Osteocyte (in vitro differentiated cells): ENCODE measurements around the gene TSPAN13. TPM values are rescaled to one million over a fixed set of nuclear protein-coding genes. Genes with fewer than 3 reads are reported as not detected.

Experiments used
- DNase-seq: peaks from one replicate; pipeline ENCODE4 v3.0.0; 2021; ENCODE audit warnings: mixed read lengths; ENCODE audit not compliant: unreplicated experiment; ENCODE audit errors: extremely low spot score
- H3K27ac Mint-ChIP-seq: one replicate; pipeline ENCODE4 v1.8.0; 2021; ENCODE audit warnings: mild to moderate bottlenecking, mixed read lengths; ENCODE audit not compliant: unreplicated experiment
- H3K27me3 Mint-ChIP-seq: one replicate; pipeline ENCODE4 v1.8.0; 2021; ENCODE audit warnings: mixed read lengths; ENCODE audit not compliant: unreplicated experiment
- H3K36me3 Mint-ChIP-seq: one replicate; pipeline ENCODE4 v1.8.0; 2021; ENCODE audit warnings: mixed read lengths; ENCODE audit not compliant: unreplicated experiment
- H3K4me1 Mint-ChIP-seq: one replicate; pipeline ENCODE4 v1.8.0; 2021; ENCODE audit warnings: mixed read lengths; ENCODE audit not compliant: unreplicated experiment
- H3K4me3 Mint-ChIP-seq: one replicate; pipeline ENCODE4 v1.8.0; 2021; ENCODE audit warnings: mild to moderate bottlenecking, moderate library complexity, mixed read lengths; ENCODE audit not compliant: unreplicated experiment
- H3K9me3 Mint-ChIP-seq: one replicate; pipeline ENCODE4 v1.8.0; 2021; ENCODE audit warnings: mixed read lengths; ENCODE audit not compliant: unreplicated experiment
- CTCF ChIP-seq: fragments of 200-600 bp; sonication (generic); IDR thresholded peaks from 2 replicates; pipeline ENCODE4 v1.5.0; 2021; ENCODE audit warnings: antibody characterized with exemption, mild to moderate bottlenecking, moderate library complexity
- total RNA-seq: library from RNA; stranded (reverse); gene quantifications from 2 replicates; pipeline ENCODE4 v1.2.1, GENCODE V29; 2021

TSPAN13 gene
- total RNA-seq, 1 donor from 2014 or later = 4.9 TPM

GRCh38 chr7:16754856-16755317 is 1.3 kb downstream of the TSPAN13 start:
- Mint-ChIP-seq H3K27me3 (peaks cover 3% of the 10 kb centered on the region), H3K36me3 (no peaks in the 10 kb centered on the region), H3K4me3 (peak overlapping the region; percentile 76), H3K9me3 (no peaks in the 10 kb centered on the region), H3K4me1 (peaks cover 8% of the 10 kb centered on the region), H3K27ac (no peak overlapping the region)
- no peak for TF ChIP-seq CTCF
- DNase-seq = no peak

- no peak overlapping the region for H3K4me3 Mint-ChIP-seq
- no peak for DNase-seq
- no peaks in the 10 kb centered on the region for H3K9me3 Mint-ChIP-seq
- no peak overlapping the region for H3K27ac Mint-ChIP-seq
- no peak for TF ChIP-seq CTCF
- H3K4me1 Mint-ChIP-seq = peaks cover 8% of the 10 kb centered on the region
- H3K27me3 Mint-ChIP-seq = peaks cover 3% of the 10 kb centered on the region
- no peaks in the 10 kb centered on the region for H3K36me3 Mint-ChIP-seq
These were observed 1.8 kb downstream of the TSPAN13 start for GRCh38 chr7:16755397-16755796.

- Mint-ChIP-seq H3K27ac (no peak overlapping the region), H3K4me1 (peaks cover 8% of the 10 kb centered on the region), H3K36me3 (no peaks in the 10 kb centered on the region), H3K4me3 (no peak overlapping the region), H3K9me3 (no peaks in the 10 kb centered on the region), H3K27me3 (peaks cover 3% of the 10 kb centered on the region)
- DNase-seq = no peak
- no peak for TF ChIP-seq CTCF
These were observed 4.5 kb downstream of the TSPAN13 start for GRCh38 chr7:16758036-16758435.

GRCh38 chr7:16758631-16759611 is 5.4 kb downstream of the TSPAN13 start:
- Mint-ChIP-seq H3K27me3 (peaks cover 3% of the 10 kb centered on the region), H3K9me3 (no peaks in the 10 kb centered on the region), H3K27ac (no peak overlapping the region), H3K4me3 (no peak overlapping the region), H3K4me1 (peaks cover 7% of the 10 kb centered on the region), H3K36me3 (no peaks in the 10 kb centered on the region)
- DNase-seq = no peak
- TF ChIP-seq CTCF = no peak

GRCh38 chr7:16759840-16760239 is 6.3 kb downstream of the TSPAN13 start:
- H3K36me3 Mint-ChIP-seq = no peaks in the 10 kb centered on the region
- no peaks in the 10 kb centered on the region for H3K9me3 Mint-ChIP-seq
- H3K4me3 Mint-ChIP-seq = no peak overlapping the region
- DNase-seq = no peak
- peaks cover 3% of the 10 kb centered on the region for H3K27me3 Mint-ChIP-seq
- H3K4me1 Mint-ChIP-seq = peaks cover 2% of the 10 kb centered on the region
- TF ChIP-seq CTCF = no peak
- H3K27ac Mint-ChIP-seq = no peak overlapping the region
